HK-2 (cell line): ENCODE results near the gene SEMA6B.
A peak's percentile ranks its signal among the peaks of the same experiment; 100 is the strongest.
"Not testable (repeated sequence)": the region's sequence is repeated elsewhere in the genome, so short reads cannot be mapped to it uniquely, and the experiment has no call there.

Experiments
- DNase-seq: peaks from one replicate; pipeline ENCODE4 v3.0.0-alpha.2; 2018; ENCODE audit not compliant: unreplicated experiment

Gene SEMA6B

DNA sequence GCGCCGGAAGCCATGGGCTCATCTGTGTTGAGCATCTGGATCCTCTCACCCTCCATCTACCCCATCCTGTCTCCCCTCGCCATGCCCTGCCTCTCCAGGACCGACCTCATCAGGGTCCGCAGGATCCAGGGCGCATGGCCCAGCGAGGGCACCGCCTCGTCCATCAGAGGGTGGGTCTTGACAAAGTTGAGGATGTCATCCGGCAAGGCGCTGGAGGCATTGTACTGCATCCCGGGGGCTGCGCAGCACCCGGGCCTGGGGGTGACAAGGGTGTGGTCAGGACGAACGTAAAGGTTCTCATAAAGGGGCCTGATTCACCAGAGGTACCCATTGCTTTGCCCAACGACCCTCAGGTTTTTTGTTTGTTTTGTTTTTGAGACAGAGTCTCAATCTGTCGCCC, 9.5 kb downstream of the SEMA6B start:
- no peak for DNase-seq

DNA sequence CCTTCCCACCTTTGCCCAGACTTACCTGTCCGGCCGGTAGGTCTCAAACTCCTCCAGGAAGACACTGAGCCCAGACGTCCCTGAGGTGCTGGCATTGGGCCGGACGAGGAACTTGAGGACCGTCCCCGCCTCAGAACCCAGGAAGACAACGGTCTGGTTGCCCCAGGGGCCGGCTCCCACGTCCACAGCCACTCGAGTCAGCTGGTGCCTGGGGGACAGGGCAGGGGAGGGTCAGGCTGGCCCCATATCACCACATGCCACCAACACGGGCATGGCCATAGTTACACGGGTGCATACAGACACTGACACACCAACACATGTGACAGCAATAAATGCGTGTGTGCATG, 11.3 kb downstream of the SEMA6B start:
- DNase-seq = no peak

DNA sequence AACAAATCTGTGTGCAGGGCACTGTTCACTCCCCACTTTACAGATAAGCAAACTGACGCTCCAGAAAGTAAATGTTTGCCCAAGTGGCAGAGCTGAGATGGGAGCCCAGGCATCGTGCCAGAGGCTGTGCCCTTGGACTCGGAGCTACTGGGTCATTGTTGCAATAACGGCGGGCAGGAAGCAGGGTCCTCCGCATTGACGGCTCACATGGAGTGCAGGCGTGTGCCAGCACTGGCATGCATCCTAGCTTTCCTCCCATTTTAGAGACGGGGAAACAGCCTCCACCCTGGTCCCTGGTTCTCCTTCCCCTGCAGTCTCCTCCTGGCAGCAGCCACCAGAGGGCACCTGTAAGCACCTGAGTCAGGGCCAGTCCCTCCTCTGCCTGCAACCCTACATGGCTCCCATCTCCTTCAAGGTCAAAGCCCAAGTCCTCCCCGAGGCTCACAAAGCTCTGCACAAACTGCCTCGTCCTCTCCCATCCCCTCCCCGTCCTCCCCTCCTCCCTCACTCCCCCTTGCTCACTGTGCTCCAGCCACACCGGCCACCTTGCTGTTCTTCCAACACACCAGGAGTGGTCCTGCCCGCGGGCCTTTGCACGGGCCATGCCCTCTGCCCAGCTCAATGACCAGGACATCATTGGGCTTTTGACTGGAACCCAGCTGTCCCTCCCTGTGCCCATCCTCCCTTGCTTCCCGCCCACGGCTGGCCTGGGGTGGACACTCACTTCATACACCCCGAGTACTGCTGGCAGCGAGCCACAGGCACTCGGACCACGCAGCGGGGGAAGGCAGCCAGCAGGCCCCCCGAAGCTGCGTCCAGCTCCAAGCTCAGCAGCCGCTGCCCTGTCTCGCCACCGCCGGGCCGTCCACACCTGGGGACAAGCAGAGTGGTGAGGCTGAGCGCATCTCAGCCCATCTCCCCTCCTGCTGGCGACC, 11.9 kb downstream of the SEMA6B start:
- no peak for DNase-seq

DNA sequence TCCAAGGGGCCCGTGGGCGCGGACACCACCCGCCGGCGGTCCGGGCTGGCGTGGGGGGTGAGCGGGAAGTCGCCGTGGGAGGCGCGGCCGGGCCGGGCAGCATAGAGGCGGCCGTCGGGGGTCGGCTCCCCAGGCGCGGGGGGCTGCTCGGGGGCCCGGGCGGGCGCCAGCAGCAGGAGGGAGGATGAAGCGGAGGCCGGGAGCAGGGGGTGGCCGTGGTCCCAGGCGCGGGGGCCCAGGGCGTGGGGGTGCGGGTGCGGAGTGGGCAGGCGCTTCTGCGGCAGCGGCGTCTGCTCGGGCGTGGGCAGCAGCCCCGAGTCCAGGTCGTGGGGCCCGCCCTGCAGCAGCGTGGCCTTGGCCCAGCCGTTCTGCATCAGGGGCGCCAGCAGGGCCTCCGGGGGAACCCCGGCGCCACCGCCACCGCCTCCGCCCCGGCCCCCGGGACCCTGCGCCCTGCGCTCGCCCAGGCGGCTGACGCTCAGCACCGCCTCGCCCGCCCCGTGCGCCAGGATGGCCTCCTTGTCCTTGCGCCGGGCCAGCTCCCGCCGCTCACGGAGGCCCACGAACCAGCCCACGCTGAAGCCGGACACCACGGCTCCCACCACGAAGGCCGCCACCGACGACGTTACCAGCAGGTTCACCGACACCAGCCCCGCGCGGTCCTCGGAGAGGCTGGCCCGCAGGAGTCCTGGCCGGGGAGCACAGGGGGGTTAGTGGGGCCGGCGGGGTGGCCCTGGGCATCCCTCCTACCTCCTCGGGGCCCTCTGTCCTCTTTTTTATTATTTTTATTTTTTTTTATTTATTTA, 15.4 kb downstream of the SEMA6B start:
- DNase-seq = no peak

DNA sequence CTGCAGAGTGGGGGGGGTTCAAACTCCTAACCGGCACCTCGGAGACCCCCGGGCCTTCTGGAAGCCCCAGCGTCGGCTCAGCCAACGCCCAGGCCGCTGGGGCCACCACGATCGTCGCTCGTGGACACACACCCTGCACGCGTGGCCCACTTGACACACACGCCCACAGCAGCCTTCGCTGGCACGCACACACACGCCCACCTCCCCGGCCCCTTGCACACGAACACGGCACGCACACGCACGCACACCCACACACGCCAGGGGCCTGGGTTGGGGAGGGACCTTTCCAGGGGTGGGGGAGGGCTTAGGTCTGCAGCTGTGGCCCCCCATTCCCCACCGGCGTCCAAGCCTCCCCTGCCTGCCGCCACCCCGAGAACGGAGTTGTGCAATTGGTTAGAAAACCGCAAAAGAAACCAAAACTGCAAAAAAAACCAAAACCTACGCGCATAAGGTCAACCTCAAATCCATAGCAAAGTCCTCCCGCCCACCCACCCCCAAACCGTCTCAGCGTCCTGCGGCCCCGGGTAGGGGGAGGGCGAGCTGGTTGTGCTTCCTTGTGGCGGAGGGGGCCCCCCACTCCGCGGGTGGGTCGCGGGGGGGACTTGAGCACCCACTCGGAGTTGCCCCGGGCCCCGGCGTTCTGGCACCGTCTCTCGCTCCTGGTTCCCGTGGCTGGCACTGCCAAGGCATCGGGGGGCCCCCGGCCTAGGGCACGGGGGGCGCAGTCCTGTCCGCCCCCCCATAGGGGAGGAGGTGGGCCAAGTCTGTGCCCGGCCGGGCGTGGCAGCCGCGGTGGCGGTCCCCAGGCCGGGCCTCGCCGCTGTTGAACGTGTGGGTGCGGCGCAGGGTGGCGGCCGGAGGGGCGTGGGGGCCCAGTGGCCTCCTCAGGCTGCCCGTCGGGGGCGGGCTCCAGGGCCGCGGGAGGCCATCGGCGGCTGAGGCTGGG, 16.3 kb downstream of the SEMA6B start:
- DNase-seq = no peak

DNA sequence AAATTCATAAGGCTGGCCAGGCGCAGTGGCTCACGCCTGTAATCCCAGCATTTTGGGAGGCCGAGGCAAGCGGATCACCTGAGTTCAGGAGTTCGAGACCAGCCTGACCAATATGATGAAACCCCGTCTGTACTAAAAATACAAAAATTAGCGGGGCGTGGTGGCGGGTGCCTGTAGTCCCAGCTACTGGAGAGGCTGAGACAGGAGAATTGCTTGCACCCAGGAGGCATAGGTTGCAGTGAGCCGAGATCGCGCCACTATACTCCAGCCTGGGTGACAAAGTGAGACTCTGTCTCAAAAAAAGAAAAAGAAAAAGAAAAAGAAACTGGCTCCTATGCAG, 17.7 kb downstream of the SEMA6B start:
- DNase-seq = not testable (repeated sequence)

DNA sequence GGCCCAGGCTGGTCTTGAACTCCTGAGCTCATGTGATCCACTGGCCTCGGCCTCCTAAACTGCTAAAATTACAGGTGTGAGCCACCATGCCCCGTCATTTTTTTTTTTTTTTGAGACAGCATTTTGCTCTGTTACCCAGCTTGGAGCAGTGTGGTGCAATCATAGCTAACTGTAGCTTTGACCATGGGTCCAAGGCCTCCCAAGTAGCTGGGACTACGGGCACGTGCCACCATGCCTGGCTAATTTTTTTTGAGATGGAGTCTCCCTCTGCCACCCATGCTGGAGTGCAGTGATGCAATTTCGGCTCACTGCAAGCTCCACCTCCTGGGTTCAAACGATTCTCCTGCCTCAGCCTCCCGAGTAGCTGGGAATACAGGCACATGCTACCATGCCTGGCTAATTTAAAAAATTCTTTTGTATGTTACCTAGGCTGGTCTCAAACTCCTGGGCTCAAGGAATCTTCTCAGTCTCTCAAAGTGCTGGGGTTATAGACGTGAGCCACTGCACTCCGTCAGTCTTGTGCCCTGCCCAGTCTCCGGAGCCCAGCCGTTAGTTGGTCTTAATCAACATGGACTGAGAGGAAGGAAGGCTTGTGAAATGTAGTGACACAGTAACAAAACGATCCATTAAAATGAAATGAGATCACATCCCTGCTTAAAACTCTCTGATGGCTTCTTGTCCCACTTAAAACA, 18.2 kb downstream of the SEMA6B start:
- DNase-seq = no peak

DNA sequence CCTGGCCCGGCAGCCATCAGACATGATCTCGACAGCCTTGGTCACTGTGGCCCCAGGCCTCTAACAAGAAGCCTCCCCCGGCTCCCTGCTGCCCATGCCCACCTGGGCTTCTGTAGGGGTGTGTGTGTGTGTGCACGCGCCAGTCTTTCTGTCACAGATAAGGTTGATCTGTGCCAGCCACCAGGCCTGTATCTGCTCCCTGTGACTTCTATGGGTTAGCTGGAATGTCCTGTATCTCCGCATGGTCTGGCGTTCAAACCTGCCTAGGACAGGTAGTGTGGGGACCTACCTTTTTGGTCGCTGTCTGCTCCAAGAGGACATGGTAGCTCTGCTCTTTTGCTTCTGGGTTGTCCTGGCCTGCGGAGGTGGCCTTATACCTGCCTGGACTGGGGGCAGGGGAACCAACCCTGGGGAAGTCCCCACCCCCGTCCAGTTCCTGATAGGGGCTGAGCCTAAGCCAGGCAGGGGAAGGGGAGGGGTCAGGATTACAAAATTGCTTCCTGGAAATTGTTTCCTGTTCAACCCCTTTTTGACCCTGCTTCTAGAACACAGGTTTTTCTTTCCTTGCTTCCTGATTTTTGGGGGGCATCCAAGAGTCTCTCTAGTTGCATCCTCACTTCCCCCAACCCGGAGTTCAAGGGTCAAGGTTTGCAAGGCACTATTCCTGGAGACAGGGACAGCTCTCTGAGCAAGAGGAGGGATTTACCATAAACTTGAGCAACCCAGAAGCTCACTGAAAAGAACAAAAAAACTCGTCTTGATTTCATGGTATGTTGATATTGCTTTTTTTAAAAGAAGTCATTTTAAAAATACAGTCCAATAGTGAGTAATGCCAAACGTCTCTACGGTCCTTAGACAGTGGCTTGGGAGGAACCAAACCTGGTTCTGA, 19.5 kb downstream of the SEMA6B start, which contains the start of gene LRG1:
Gene LRG1 (minus strand): TSS at position 344 of the 889 bp plus-strand sequence. CDS start 23 bp downstream, at position 321.
- no peak for DNase-seq

DNA sequence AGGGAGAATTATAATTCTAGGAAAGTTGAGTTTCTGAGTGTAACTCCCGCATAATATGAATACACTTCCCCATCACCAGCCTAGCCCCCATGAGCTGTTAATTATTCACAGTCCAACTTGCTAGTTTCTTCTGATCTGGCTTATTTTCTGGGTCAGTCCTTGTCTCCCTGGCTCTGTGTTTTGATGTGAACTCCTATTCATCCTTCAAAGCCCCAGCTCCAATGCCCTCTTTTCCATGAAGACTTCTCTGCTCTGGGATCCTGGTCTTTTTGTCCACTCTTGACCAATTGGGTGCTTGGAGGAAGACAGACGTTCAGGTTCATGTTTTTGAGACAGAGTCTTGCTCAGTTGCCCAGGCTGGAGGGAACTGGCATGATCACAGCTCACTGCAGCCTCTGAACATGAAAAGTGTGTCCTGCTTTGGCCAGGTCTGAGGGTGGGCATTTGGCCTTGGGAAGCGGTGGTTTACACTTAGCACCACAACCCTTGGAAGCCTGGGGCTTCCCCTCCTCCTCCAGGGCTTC, 20.3 kb downstream of the SEMA6B start:
- DNase-seq = no peak

DNA sequence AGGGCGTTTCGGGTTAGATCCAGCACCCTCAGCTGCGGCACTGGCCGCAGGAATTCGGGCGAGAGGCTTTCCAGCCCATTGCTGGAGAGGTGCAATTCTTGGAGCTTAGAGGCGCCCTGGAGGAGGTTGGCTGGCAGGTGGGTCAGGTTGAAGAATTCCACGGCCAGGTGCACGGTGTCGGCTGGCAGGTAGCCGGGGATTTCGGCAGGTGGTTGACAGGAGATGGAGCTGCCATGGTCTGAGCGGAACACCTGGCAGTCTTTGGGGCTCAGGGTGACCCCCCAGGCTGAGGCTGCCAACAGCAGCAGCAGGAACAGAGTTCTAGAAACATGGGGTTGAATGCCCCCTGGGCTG, 20.9 kb downstream of the SEMA6B start:
- no peak for DNase-seq

DNA sequence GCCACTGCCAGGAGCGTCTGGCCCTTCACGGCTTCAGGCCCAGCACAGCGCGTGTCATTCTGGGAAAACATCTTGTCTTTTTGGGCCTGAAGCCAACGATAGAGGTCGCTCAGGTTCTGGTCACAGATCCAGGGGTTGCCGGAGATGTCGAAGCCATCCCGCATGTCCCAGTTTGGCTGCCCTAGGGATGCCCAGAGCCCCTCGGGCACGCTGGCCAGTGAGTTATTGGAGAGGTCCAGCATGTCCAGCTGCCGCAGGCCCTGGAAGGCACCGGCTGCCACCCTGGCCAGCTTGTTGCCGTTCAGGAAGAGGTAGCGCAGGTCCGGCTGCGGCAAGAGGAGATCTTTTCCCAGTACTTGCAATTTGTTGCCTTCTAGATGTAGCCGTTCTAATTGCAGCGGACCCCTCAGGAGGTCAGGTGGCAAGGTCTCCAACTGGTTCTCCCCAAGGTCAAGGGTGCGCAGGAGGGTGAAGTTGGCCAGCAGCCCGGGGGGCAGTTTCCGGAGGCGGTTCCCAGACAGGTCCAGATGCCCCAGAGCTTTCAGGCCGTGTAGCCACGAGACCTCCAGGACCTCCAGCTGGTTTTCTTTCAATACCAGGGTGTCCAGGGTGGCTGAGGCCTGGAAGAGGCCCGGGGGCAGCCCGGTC, 21.4 kb downstream of the SEMA6B start:
- DNase-seq = no peak

DNA sequence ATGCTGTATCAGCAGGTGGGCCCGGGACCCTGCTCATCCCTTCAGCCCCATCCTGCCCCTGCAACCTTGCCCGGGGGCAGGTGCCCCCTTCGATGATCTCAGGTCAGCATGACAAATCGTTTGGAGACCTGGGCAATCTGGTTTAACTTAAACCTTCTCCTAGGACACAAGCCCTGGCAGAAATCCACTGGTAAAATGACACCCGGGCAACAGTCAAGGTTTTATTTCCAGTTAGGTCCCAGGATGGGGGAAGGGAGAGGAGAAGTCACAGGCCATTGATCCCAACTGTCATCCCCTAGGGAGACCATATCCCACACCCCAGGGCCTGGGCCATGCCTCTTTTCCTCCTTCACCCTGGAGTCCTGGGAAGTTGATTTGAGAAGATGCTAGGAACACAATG, 22.7 kb downstream of the SEMA6B start:
- DNase-seq = no peak

DNA sequence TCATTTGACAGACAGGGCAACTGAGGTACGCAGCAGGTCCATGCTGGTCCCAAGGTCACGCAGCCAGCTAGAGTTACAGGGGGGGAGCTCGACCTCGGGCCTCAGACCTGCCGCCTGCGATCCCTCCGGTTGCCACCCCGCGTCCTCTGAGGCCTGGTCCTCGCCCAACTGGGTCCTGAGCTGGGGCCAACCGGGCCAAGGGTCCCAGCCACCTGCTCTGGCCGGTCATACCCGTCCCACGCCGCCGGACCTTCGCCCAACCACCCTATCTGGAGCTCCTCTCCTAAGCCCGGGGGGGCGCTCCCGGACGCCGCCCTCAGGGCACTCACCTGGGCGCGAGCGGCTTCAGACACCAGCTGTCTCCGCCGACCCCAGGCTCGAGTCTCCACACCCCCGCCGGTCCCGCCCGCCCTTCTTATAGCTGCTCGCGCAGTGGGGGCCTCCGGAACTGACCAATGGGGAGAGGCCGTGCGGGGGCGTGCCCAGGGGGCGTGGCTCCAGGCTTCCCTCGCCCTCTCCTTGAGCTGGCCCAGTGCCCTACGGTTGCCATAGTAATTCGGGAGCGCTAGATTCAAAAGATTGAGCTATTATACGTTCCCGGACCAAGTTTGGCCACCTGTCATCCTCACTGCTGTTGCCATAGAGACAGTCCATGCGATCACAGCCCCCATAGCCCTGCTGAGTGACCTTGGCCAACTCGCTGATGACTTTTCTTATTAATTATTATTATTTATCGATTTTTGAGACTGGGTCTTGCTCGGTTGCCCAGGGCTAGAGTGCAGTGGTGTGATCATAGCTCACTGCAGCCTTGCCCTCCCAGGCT, 24.4 kb downstream of the SEMA6B start, which contains the start of gene PLIN5:
Gene PLIN5 (minus strand): TSS at position 389 of the 823 bp plus-strand sequence. CDS start 1,150 bp downstream, outside the sequence.
- DNase-seq = peak; percentile 70

DNA sequence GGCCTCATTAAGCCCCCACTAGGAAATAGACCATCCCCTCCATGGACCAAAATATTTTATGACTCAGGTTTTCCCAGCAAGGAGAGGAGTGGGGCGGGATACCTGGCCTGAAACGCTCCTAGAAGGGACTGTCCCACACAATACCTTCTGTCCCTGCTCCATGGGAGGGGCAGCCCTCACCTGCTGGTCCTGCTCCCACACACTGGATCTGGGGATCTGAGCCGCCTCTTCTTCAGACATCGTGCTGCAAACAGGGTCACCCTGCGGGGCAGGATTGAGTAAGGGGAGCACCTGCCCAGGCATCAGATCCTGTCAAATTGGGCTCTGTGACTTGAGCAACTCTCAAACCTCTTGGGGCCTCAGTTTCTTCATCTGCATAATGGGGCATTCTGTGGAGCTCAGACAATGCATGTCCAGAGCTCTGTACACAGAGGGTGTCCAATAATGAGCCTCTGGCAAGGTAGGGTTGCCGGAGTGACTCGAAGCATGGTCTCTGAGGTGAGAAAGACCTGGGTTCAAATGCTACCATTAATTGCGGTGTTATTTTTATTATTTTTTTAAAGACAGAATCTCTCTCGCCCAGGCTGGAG, 25.6 kb downstream of the SEMA6B start:
- DNase-seq = no peak

DNA sequence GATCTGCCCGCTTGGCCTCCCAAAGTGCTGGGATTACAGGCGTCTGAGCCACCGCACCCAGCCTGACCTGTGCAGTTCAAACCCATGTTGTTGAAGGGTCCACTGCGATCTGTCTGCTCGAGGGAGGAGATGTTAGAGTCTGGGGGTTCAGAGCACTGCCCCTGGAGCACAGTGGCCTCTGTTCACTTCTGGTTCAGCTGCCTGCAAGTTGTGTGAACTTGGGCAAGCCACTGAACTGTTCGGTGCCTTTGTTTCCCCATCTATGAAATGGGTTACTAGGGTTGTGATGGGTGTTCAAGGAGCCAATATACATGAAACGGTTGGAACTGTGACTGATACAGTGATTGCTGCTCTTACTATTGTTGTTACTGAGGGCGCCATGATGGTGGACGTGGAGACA, 26.1 kb downstream of the SEMA6B start:
- no peak for DNase-seq

DNA sequence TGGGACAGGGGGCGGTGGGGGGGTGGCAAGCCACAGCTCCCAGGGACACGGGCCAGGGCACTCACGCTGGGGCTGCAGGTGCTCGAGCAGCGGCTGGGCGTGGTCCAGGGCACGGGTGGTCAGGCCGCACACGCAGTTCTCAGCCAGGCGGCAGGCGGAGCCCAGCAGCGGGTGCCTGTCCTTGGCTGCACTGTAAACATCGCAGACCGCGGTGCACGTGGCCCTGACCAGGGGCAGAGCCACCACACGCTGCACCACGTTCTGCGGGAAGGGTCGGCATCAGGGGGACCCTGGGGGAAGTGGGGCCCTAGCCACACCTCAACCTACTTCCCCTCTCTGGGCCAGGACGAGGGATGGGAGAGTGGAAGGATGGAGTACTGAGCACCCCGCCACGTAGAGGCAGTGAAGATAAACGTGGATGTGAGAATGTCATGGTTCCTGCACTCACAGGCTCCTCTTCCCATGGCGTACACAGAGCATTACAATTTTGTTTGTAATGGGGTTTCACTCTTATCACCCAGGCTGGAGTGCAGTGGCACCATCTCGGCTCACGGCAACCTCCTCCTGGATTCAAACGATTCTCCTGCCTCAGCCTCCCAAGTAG, 27.8 kb downstream of the SEMA6B start:
- no peak for DNase-seq

DNA sequence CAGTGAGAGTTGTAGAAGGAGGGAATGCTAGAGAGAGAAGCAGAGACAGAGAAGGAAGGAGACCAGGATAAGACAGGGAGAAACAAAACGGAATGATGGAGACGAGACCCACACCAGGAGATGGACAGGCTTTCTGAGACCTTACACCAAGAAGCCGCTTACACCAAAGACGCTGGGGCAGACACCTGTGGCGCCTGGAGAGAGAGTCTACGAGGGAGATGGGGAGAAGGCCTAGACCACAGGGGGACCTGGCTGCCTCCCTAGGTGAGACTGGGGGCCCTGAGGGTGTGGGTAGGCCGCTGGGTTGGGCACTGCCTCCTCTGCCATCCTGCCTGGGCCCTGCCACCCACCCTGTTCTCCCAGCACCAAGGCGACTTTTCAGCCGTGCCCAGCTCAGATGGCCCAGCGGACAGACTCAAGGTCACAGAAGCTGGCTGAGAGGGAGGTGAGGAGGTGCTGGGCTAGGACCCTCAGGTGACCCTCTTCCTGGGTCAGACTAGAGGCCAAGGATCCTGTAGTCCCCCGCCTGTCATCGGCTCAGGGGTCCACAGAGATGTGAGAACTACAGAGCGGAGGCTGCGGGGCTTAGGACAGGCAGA, 29.5 kb downstream of the SEMA6B start:
- DNase-seq = no peak
